K562 (cell line): Measurements from ENCODE around the gene MPND. TPM values are rescaled to one million over a fixed set of nuclear protein-coding genes. Genes with fewer than 3 reads are reported as not detected.

Source experiments
- BCOR ChIP-seq: fragments of 450-650 bp; IDR thresholded peaks from 2 replicates; pipeline ENCODE4 v1.6.1; 2016
- CREM ChIP-seq: IDR thresholded peaks from 2 replicates; pipeline ENCODE4 v1.6.1; 2014; ENCODE audit warnings: antibody characterized with exemption, low read depth
- EP400 ChIP-seq: fragments of 450-650 bp; IDR thresholded peaks from 2 replicates; pipeline ENCODE4 v1.6.1; 2017; ENCODE audit warnings: antibody characterized with exemption, mild to moderate bottlenecking, moderate library complexity
- GTF2E2 ChIP-seq: fragments of 200-800 bp; sonication (Bioruptor generic); IDR thresholded peaks from 2 replicates; pipeline ENCODE4 v1.6.1; 2016; ENCODE audit warnings: missing genetic modification characterization, missing compliant biosample characterization
- HDAC3 ChIP-seq: fragments of 450-650 bp; IDR thresholded peaks from 2 replicates; pipeline ENCODE4 v1.6.1; 2018; ENCODE audit warnings: borderline replicate concordance, mild to moderate bottlenecking, moderate library complexity; ENCODE audit not compliant: partially characterized antibody
- HDGF ChIP-seq: fragments of 450-650 bp; IDR thresholded peaks from 2 replicates; pipeline ENCODE4 v1.6.1; 2016
- HEY1 ChIP-seq: fragments of 250-450 bp; sonication (Bioruptor Pico); IDR thresholded peaks from 2 replicates; pipeline ENCODE4 v1.5.0; 2020; ENCODE audit warnings: mild to moderate bottlenecking, moderate library complexity, borderline replicate concordance
- IFI16 ChIP-seq: fragments of 250-450 bp; sonication (Bioruptor Pico); IDR thresholded peaks from 2 replicates; pipeline ENCODE4 v2.1.2; 2022; ENCODE audit warnings: mild to moderate bottlenecking, inconsistent platforms
- KLF6 ChIP-seq: fragments of 250-450 bp; sonication (Bioruptor Pico); IDR thresholded peaks from 2 replicates; pipeline ENCODE4 v1.4.0; 2020; ENCODE audit warnings: mild to moderate bottlenecking, moderate library complexity, borderline replicate concordance
- MEIS2 ChIP-seq: fragments of 450-650 bp; IDR thresholded peaks from 2 replicates; pipeline ENCODE4 v1.6.1; 2014; ENCODE audit warnings: mild to moderate bottlenecking; ENCODE audit not compliant: partially characterized antibody
- SMAD4 ChIP-seq: fragments of 250-450 bp; sonication (Bioruptor Pico); conservative IDR thresholded peaks from 2 replicates; pipeline ENCODE4 v1.8.0; 2021; ENCODE audit warnings: inconsistent platforms, mild to moderate bottlenecking, moderate library complexity
- SMC3 ChIP-seq: conservative IDR thresholded peaks from 2 replicates; pipeline ENCODE4 v1.6.1; 2011; ENCODE audit warnings: low read depth, low read length, improper control_type of control experiment; ENCODE audit not compliant: insufficient read depth
- ZNF239 ChIP-seq: fragments of 250-450 bp; sonication (Bioruptor Pico); IDR thresholded peaks from 2 replicates; pipeline ENCODE4 v1.4.0; 2020; ENCODE audit warnings: mild to moderate bottlenecking
- ZNF316 ChIP-seq: fragments of 450-650 bp; IDR thresholded peaks from 2 replicates; pipeline ENCODE4 v1.6.1; 2016
- polyA plus RNA-seq, 8 experiments: library from polyadenylated mRNA; depleted of rRNA in 4 of 8; stranded (reverse) in 5 of 8; unstranded in 3 of 8; fragments of >200 nt; fragmentation: Nextera tagmentation in 2 of 8; fragmentation: Illumina TruSeq in 1 of 8; extraction: Ambion mirVana in 2 of 8; extraction: Trizol in 1 of 8; gene quantifications; 2 replicates each; pipeline versions ENCODE4 v1.2.1 to v1.2.3, GENCODE V29; 2011 to 2014; ENCODE audit warnings: inconsistent platforms in 1 of 8, missing spikeins in 1 of 8
- total RNA-seq, 7 experiments: library from RNA; depleted of rRNA in 6 of 7; stranded (reverse); fragments of >200 nt in 6 of 7; fragmentation: Illumina TruSeq in 2 of 7; extraction: Trizol in 2 of 7; gene quantifications; 2 replicates each; pipeline versions ENCODE4 v1.2.1 to v1.2.3, GENCODE V29; 2011 to 2021; ENCODE audit warnings: low replicate concordance in 1 of 7
- TF ChIP-seq, protein P1 (sequence below), 3 experiments: IDR thresholded peaks in 2 of 3; conservative IDR thresholded peaks in 1 of 3; 2 replicates each; pipeline ENCODE4 v1.5.1; 2011 to 2012; ENCODE audit warnings: low read length in 3 of 3, mild to moderate bottlenecking in 3 of 3, control low read depth in 2 of 3, improper control_type of control experiment in 1 of 3, inconsistent platforms in 1 of 3, low read depth in 1 of 3, mixed read lengths in 1 of 3, moderate library complexity in 1 of 3; ENCODE audit not compliant: insufficient read depth in 2 of 3
- TF ChIP-seq, protein P2 (sequence below): sonication (generic); formaldehyde crosslinking; IDR thresholded peaks from 2 replicates; pipeline ENCODE4 v1.8.0; 2022; ENCODE audit warnings: mild to moderate bottlenecking, low read depth, missing genetic modification reagents
- TF ChIP-seq, protein P3 (sequence below), 2 experiments: fragments of 450-650 bp; IDR thresholded peaks; 2 replicates each; pipeline ENCODE4 v1.6.1; 2016; ENCODE audit warnings: mild to moderate bottlenecking in 2 of 2, borderline replicate concordance in 1 of 2, low read depth in 1 of 2, moderate library complexity in 1 of 2

The MPND gene
- total and polyA plus RNA-seq, 9 of the 15 experiments (the other 6 are each of a cell fraction or from before 2014, with no cell fraction given) = 0.25 to 14.0 (median 3.9) TPM

DNA sequence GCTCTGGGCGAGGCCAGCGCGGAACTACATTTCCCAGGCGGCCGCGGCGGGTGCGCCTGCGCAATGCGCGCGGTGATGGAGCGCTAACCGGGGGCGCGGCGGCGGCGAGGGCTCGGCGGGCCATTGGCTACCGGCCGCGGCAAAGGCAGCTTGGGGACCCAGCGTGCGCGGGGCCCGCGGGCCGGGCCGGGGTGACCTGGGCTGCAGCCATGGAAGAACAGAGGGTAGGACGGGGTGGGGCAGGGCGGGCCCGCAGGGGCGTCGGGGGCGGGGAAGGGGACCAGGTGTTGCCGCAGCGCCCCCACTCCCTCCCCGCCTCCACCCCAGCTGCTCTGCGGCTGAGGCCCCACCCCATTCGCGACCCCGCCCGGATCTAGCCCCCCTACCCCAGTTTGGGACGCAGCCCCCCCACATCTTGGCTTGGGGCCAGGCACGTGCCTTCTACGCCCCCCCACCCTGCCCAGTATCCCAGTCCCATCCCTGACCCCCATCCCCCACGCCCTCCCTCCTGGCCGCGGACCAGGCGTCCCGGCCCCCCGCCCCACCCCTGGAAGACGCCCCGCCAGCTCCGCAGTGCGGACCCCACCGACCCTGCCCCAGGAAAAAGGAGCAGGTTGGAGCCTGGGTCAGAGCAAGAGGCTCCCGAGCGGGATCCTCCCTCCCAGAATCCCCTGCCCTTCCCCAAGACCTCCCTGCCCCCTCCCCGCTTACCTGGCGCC, 38.7 kb upstream of the MPND start, which contains the start of gene FSD1 (continued):
- TF ChIP-seq ZNF239 (CRISPR knock-in tag) = no peak
- TF ChIP-seq, protein P1, sequence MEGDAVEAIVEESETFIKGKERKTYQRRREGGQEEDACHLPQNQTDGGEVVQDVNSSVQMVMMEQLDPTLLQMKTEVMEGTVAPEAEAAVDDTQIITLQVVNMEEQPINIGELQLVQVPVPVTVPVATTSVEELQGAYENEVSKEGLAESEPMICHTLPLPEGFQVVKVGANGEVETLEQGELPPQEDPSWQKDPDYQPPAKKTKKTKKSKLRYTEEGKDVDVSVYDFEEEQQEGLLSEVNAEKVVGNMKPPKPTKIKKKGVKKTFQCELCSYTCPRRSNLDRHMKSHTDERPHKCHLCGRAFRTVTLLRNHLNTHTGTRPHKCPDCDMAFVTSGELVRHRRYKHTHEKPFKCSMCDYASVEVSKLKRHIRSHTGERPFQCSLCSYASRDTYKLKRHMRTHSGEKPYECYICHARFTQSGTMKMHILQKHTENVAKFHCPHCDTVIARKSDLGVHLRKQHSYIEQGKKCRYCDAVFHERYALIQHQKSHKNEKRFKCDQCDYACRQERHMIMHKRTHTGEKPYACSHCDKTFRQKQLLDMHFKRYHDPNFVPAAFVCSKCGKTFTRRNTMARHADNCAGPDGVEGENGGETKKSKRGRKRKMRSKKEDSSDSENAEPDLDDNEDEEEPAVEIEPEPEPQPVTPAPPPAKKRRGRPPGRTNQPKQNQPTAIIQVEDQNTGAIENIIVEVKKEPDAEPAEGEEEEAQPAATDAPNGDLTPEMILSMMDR (IDR thresholded peaks at IDR 0.05 in 2 of 3, conservative IDR thresholded peaks at IDR 0.05 in 1 of 3; ENCODE audit: insufficient read depth in 2 of 3, low read depth in 1 of 3, low read length in 3 of 3) = no peak
- TF ChIP-seq SMAD4 (CRISPR knock-in tag) = no peak
- TF ChIP-seq, protein P2, sequence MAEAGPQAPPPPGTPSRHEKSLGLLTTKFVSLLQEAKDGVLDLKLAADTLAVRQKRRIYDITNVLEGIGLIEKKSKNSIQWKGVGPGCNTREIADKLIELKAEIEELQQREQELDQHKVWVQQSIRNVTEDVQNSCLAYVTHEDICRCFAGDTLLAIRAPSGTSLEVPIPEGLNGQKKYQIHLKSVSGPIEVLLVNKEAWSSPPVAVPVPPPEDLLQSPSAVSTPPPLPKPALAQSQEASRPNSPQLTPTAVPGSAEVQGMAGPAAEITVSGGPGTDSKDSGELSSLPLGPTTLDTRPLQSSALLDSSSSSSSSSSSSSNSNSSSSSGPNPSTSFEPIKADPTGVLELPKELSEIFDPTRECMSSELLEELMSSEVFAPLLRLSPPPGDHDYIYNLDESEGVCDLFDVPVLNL (CRISPR knock-in tag) = no peak
- no peak for TF ChIP-seq HDAC3
- no peak for TF ChIP-seq EP400
- no peak for TF ChIP-seq SMC3
- no peak for TF ChIP-seq HEY1 (CRISPR knock-in tag)
- TF ChIP-seq MEIS2 = peak; percentile 58
- TF ChIP-seq BCOR = no peak
- no peak for TF ChIP-seq GTF2E2 (tag)
- no peak for TF ChIP-seq KLF6 (CRISPR knock-in tag)
- peak; percentile 43; the same call in 1 of the 2 replicates for TF ChIP-seq CREM
- TF ChIP-seq ZNF316 = no peak
- TF ChIP-seq, protein P3, sequence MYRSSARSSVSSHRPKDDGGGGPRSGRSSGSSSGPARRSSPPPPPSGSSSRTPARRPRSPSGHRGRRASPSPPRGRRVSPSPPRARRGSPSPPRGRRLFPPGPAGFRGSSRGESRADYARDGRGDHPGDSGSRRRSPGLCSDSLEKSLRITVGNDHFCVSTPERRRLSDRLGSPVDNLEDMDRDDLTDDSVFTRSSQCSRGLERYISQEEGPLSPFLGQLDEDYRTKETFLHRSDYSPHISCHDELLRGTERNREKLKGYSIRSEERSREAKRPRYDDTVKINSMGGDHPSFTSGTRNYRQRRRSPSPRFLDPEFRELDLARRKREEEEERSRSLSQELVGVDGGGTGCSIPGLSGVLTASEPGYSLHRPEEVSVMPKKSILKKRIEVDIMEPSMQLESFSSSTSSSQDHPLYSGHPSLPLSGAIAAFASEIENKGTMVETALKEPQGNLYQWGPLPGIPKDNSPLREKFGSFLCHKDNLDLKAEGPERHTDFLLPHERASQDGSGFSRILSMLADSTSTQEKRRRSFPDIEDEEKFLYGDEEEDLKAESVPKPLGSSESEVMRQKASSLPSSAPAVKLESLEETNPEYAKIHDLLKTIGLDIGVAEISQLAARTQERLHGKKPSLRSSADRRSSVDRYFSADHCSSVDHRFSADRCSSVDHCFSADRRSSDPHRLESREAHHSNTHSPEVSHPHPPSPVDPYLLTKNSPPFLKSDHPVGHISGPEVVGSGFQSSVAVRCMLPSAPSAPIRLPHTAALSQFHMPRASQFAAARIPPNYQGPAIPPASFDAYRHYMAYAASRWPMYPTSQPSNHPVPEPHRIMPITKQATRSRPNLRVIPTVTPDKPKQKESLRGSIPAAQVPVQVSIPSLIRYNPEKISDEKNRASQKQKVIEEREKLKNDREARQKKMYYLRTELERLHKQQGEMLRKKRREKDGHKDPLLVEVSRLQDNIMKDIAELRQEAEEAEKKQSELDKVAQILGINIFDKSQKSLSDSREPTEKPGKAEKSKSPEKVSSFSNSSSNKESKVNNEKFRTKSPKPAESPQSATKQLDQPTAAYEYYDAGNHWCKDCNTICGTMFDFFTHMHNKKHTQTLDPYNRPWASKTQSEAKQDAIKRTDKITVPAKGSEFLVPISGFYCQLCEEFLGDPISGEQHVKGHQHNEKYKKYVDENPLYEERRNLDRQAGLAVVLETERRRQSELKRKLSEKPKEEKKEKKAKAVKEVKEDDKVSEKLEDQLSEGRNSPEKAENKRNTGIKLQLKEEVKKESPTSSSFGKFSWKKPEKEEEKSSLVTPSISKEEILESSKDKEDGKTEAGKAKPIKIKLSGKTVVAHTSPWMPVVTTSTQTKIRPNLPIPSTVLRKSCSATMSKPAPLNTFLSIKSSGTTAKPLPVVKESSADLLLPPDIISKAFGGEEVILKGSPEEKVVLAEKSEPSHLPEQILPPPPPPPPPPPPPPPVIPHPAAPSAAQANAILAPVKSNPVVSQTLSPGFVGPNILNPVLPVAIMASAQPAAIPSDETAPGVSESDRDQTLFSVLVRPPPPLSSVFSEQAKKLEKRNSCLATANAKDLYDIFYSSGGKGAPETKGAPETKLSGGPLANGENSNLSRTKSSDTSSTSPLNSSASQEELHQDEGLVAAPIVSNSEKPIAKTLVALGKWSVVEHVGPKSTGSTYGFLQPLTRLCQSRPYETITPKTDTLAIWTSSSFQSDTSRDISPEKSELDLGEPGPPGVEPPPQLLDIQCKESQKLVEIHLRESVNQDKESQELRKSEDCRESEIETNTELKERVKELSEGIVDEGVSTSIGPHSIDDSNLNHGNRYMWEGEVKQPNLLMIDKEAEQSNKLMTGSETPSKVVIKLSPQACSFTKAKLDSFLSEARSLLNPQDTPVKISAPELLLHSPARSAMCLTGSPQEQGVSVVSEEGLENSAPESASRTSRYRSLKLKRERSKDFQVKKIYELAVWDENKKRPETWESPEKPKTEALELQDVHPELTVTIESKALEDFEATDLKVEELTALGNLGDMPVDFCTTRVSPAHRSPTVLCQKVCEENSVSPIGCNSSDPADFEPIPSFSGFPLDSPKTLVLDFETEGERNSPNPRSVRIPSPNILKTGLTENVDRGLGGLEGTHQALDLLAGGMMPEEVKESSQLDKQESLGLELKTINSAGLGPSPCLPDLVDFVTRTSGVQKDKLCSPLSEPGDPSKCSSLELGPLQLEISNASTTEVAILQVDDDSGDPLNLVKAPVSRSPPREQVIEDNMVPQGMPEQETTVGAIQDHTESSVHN (IDR thresholded peaks at IDR 0.05; ENCODE audit: borderline replicate concordance in 1 of 2, low read depth in 1 of 2) = no peak
- TF ChIP-seq HDGF = no peak
- TF ChIP-seq IFI16 (CRISPR knock-in tag) = no peak
